ENCODE measurements around the gene TUBAL3.

DNA sequence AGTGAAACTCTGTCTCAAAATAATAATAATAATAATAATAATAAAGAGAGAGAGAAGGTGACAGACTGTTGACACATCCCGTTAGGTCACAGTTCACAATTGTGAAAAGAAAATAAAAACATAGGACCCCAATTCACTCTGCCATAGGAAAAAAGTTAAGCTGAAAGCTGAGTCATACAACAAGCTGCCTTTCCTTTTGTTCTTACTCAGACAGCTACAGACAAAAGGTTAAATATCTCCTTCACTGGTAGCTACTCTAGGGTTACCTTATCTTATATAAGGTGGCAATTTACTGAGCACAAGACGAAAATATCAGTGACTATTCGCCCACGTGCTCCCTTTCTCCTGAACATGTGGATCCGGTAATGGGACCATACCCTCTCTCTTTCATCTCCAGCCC is 17.5 kb downstream of the TUBAL3 start:
- TF ChIP-seq, protein P1, sequence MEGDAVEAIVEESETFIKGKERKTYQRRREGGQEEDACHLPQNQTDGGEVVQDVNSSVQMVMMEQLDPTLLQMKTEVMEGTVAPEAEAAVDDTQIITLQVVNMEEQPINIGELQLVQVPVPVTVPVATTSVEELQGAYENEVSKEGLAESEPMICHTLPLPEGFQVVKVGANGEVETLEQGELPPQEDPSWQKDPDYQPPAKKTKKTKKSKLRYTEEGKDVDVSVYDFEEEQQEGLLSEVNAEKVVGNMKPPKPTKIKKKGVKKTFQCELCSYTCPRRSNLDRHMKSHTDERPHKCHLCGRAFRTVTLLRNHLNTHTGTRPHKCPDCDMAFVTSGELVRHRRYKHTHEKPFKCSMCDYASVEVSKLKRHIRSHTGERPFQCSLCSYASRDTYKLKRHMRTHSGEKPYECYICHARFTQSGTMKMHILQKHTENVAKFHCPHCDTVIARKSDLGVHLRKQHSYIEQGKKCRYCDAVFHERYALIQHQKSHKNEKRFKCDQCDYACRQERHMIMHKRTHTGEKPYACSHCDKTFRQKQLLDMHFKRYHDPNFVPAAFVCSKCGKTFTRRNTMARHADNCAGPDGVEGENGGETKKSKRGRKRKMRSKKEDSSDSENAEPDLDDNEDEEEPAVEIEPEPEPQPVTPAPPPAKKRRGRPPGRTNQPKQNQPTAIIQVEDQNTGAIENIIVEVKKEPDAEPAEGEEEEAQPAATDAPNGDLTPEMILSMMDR (IDR thresholded peaks at IDR 0.05): no peak
- TF ChIP-seq POLR2A (IDR thresholded peaks at IDR 0.05) (no peak), EP300 (IDR thresholded peaks at IDR 0.05; ENCODE audit: low read depth) (no peak), POLR2AphosphoS5 (IDR thresholded peaks at IDR 0.05) (no peak)
